H54 (cell line): Measurements from ENCODE around the gene ARAP1.

Experiments used
- DNase-seq: peaks from one replicate; pipeline ENCODE4 v3.0.0; 2011; ENCODE audit warnings: low spot score, mixed read lengths; ENCODE audit not compliant: insufficient read length
- FAIRE-seq: peaks from 3 replicates; lab custom pipeline; 2011; peaks lifted over from hg19 to GRCh38; lab: Jason Lieb, UNC
- POLR2A ChIP-seq: IDR thresholded peaks from 2 replicates; pipeline ENCODE4 v1.6.1; 2011; ENCODE audit warnings: low read depth, mild to moderate bottlenecking, low read length

The ARAP1 gene

GRCh38 chr11:72738199-72739141, 13.7 kb downstream of the ARAP1 start:
- TF ChIP-seq POLR2A = no peak
- no peak for FAIRE-seq
- DNase-seq = peak; percentile 71

DNA sequence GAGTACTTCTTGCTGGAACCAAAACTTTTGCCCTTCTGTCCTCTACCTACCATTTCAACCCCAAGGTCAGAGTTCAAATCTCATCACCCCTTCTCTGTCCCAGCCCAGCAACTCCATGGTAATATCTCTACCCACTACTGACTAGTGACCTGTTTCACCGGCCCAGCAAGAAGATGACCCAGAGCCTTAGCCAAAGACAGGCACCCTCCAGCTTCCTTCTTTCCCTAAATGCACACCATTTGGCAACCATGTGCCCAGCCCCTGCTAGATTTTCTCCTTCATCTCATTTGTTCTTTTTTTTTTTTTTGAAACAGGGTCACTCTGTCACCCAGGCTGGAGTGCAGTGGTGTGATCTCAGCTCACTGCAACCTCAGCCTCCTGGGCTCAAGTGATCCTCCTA, 14.9 kb downstream of the ARAP1 start:
- no peak for DNase-seq
- no peak for FAIRE-seq
- no peak for TF ChIP-seq POLR2A

DNA sequence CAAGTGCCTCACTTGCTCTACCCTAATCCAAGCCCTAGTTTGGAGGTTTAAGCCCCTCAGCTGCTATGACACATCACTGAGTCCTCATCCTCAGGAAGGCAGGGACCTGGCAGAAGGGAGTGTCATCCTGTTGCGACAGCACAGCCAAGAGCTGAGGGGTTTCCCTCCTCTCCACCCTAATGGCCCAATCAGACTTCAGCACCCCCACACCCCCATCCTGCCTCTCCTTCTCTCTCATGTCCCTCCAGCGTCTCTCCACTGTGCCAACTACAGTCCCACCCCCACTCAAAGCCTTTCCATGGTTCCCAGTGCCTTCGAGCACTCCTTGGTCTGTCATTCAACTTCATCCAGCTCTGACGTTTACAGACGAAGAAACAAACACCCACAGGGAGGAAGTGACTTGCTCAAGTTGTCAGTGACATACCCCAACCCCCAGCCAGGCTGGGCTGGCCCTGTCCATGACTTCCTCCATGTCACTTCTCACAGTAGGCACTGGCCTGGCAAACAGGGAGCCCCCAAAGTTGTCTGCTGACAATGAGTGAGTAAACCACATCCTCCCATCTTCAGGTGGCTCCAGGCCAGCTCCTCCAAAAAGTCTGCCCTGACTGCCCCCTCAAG, 15.6 kb downstream of the ARAP1 start:
- peak; percentile 73 for DNase-seq
- TF ChIP-seq POLR2A = no peak
- no peak for FAIRE-seq

DNA sequence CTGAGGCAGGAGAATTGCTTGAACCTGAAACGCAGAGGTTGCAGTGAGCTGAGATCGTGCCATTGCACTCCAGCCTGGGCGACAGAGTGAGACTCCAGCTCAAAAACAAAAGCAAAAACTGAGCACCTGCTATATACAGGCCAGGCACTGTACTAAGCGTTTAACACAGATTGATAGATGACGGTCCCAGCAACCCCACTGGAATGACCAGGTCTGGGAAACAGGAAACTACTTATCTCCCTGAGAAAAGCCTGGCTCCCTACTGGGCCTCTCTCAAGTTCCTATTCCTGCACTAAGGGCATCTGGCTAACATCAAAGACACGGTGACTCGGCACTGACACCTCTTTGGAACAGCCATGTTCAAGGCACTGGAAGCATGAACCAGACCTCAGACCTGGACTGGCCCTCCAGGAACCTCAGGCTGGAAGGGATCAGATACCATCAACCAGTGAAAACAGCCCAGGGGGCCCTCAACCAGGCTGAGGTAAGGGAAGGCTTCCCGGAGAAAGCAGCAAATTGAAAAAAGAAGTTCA, 16.6 kb downstream of the ARAP1 start:
- no peak for DNase-seq
- FAIRE-seq = no peak
- no peak for TF ChIP-seq POLR2A

- DNase-seq (no peak), FAIRE-seq (no peak)
- no peak for TF ChIP-seq POLR2A
Observed at GRCh38 chr11:72732329-72732728, 19.9 kb downstream of the ARAP1 start.

DNA sequence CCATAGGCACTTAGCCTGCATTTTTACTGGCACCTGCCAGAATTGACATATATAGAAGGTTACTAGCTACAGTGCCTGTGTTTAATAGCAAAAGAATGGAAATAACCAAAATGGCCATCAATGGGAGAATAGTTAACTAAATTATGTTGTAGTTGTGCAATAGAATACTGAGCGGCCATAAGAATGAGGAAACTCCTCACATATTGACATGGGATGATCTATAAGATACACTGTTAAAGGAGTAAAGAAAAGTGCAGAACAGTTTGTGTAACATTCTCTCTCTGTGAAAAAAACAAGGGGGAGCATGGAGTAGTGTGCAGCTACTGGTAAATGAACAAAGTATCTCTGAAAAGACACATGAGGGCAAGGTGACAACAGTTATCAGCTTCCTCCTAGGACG, 21.5 kb downstream of the ARAP1 start:
- DNase-seq = no peak
- TF ChIP-seq POLR2A = no peak
- no peak for FAIRE-seq

- TF ChIP-seq POLR2A = no peak
- FAIRE-seq (no peak), DNase-seq (no peak)
Observed at GRCh38 chr11:72730243-72730642, 22.0 kb downstream of the ARAP1 start.

GRCh38 chr11:72727521-72727920, 24.7 kb downstream of the ARAP1 start:
- DNase-seq (no peak), FAIRE-seq (no peak)
- no peak for TF ChIP-seq POLR2A

- FAIRE-seq = no peak
Observed at GRCh38 chr11:72726266-72727220, 25.7 kb downstream of the ARAP1 start.

GRCh38 chr11:72725724-72726028, 26.5 kb downstream of the ARAP1 start:
- FAIRE-seq (no peak), DNase-seq (no peak)
- TF ChIP-seq POLR2A = no peak

More at GRCh38 chr11:72726266-72727220, 25.7 kb downstream of the ARAP1 start:
- no peak for DNase-seq
- TF ChIP-seq POLR2A = no peak

DNA sequence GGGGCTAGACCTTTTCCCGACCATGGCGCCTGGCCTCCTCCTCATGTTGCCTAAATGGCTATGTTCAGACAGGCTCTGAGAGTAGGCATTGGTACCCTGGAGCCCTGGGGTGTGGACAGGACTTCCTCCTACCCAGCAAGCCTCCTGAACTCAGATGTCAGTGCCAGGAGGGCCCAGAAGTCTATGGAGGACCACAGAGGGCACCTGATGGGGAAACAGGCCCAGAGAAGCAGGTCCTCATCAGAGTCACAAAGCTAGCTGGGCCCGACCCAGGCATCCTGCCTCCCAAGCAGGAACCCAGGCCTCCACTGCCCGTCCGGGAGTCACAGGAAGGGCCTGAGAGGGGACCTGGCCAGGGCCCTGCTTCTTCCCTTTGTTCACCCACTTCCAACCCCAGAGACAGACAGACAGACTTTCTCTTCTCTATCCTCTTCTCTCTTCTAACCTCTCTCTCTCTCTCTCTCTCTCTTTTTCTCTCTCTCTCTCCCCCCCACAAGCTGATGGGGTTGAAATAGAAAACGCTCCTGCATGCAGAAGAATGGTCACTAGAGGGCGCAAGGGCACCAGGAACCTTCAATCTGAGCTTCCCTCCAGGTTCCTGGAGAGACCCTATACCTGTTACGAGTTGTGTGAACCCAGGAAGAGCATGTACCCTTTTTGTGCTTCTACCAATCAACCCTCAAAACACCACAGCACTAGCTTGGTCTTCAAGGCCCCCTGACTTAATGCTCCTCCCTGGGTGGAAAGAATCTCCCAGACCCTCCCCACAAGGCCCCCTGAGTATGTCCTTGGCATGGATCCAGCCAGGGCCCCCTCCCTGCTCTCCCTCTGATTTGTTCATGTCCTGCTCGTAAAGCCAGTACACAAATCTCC, 27.1 kb downstream of the ARAP1 start:
- no peak for TF ChIP-seq POLR2A
- DNase-seq (peak; percentile 65), FAIRE-seq (no peak)

DNA sequence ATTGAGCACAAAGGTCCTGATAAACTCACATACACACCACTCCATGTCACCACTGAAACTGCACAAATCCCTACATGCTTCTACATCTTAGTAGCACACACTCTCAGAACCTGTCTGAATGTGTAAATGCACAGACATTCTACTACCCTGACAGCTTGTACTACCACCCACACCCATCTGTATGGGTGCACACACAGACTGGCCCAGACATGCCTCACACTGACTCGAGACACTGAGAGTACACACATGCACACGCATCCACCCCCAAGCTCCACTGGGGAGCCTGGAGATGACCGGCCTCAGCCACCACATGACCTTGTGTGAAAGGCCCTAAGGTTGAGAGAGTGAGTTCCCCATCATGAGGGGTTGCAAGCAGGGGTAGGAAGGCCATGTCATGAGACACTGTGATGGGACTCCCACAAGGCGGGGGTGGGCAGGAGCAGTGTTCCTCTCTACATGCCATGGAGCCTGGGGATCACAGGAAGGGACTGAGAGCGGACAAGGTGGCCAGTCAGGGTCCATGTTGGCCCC, 28.1 kb downstream of the ARAP1 start:
- no peak for DNase-seq
- TF ChIP-seq POLR2A = no peak
- no peak for FAIRE-seq
